ENCODE results near the gene C6orf47. TPM values are rescaled to one million over a fixed set of nuclear protein-coding genes. Genes with fewer than 3 reads are reported as not detected.
A peak's percentile ranks its signal among the peaks of the same experiment; 100 is the strongest.

The C6orf47 gene
- polyA plus RNA-seq, 2 of the 4 experiments (the other 2 are of a cell fraction): 6.0 to 13.6 TPM

- DNase-seq (ENCODE audit: low read depth in 1 of 2, low spot score in 1 of 2) (no peak), FAIRE-seq (no peak), ATAC-seq (no peak)
- no peak overlapping the region for H3K4me2 ChIP-seq
- no peak overlapping the region for H3K27ac ChIP-seq
- CTCF ChIA-PET: interaction anchor here (1.0 to 2.2 kb wide), 2 partner anchors 9 to 86 kb away, joined by 4 to 7 read pairs; partner anchors contain the start of genes ATP6V1G2 and NFKBIL1
- POLR2A ChIA-PET: interaction anchor here (0.8 kb wide), 1 partner anchor 10 kb away, joined by 3 read pairs; no protein-coding TSS in a partner anchor
- H3K9me3 ChIP-seq: no peaks in the 10 kb centered on the region
- TF ChIP-seq ZNF302 (CRISPR knock-in tag; IDR thresholded peaks at IDR 0.05): no peak
- no peak for TF ChIP-seq HDAC2 (IDR thresholded peaks at IDR 0.05)
- no peak for TF ChIP-seq JUNB (IDR thresholded peaks at IDR 0.05)
- no peak for TF ChIP-seq RNF2 (IDR thresholded peaks at IDR 0.05; ENCODE audit: borderline replicate concordance, low read depth)
- peak in 1 of 2 experiments; percentile 23; a peak in 1 of 5 replicates for TF ChIP-seq JUN (IDR thresholded peaks at IDR 0.05)
- TF ChIP-seq MYC (IDR thresholded peaks at IDR 0.05; ENCODE audit: borderline replicate concordance, low read length): no peak
- TF ChIP-seq EHMT2 (IDR thresholded peaks at IDR 0.05; ENCODE audit: low read depth): no peak
- no peak overlapping the region for H3K4me3 ChIP-seq
- WGBS (ENCODE audit: missing lambda C conversion rate): 93% methylated on average over 26 of the region's 26 CpGs
- H3K4me1 ChIP-seq: no peaks in the 10 kb centered on the region
These were observed 28.2 kb downstream of the C6orf47 start for GRCh38 chr6:31632279-31632946.

DNA sequence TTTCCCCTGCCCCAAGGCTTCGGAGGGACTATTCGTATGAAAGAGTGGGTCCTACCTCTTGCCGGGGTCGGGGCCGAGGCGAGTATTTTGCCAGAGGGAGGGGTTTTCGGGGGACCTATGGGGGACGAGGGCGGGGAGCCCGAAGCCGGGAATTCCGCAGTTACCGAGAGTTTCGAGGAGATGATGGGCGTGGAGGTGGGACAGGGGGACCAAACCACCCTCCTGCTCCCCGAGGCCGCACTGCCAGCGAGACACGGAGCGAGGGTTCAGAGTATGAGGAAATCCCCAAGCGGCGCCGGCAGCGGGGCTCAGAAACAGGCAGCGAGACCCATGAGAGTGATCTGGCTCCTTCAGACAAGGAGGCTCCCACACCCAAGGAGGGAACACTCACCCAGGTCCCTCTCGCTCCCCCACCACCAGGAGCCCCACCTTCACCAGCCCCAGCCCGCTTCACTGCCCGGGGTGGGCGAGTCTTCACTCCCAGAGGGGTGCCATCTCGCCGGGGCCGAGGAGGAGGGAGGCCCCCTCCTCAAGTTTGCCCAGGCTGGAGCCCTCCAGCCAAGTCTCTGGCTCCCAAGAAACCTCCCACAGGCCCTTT lies 28.8 kb downstream of the C6orf47 start:
- H3K4me2 ChIP-seq: no peak overlapping the region
- TF ChIP-seq EP300 (IDR thresholded peaks at IDR 0.05): no peak
- TF ChIP-seq POLR2A (IDR thresholded peaks at IDR 0.05; ENCODE audit: low read length): no peak
- H3K4me3 ChIP-seq: no peak overlapping the region
- no peaks in the 10 kb centered on the region for H3K9me3 ChIP-seq
- ChIA-PET CTCF (interaction anchor here (0.7 kb wide), 1 partner anchor 34 kb away, joined by 4 read pairs; no protein-coding TSS in a partner anchor), POLR2A (no interaction called here)
- no peaks in the 10 kb centered on the region for H3K4me1 ChIP-seq
- 94% methylated on average over 20 of the region's 32 CpGs for WGBS (ENCODE audit: missing lambda C conversion rate)
- FAIRE-seq: no peak
- no peak overlapping the region for H3K27ac ChIP-seq
- no peak for DNase-seq (ENCODE audit: low read depth in 1 of 2, low spot score in 1 of 2)
- ATAC-seq: no peak

- no peak for ATAC-seq
- Histone ChIP-seq H3K4me3 (no peak overlapping the region), H3K27ac (no peak overlapping the region), H3K4me2 (no peak overlapping the region), H3K9me3 (no peaks in the 10 kb centered on the region), H3K4me1 (no peaks in the 10 kb centered on the region)
- POLR2A ChIA-PET: no interaction called here
- no peak for FAIRE-seq
- CTCF ChIA-PET: interaction anchor here (0.7 kb wide), 1 partner anchor 34 kb away, joined by 4 read pairs; no protein-coding TSS in a partner anchor
- no peak for DNase-seq (ENCODE audit: low read depth in 1 of 2, low spot score in 1 of 2)
- WGBS (ENCODE audit: missing lambda C conversion rate): 90% methylated on average over 3 of the region's 16 CpGs
- TF ChIP-seq MAFK (IDR thresholded peaks at IDR 0.05; ENCODE audit: partially characterized antibody) (no peak), SREBF2 (IDR thresholded peaks at IDR 0.05) (no peak), RAD21 (conservative IDR thresholded peaks at IDR 0.05 in 1 of 2, IDR thresholded peaks at IDR 0.05 in 1 of 2) (no peak), ZFP36 (IDR thresholded peaks at IDR 0.05; ENCODE audit: borderline replicate concordance, partially characterized antibody) (no peak), NFE2L2 (conservative IDR thresholded peaks at IDR 0.05; ENCODE audit: low read length) (no peak), KDM5A (IDR thresholded peaks at IDR 0.05) (no peak), CBX8 (IDR thresholded peaks at IDR 0.05) (no peak), CEBPB (IDR thresholded peaks at IDR 0.05) (no peak), HOXA7 (CRISPR knock-in tag; IDR thresholded peaks at IDR 0.05) (no peak), NPAS2 (CRISPR knock-in tag; IDR thresholded peaks at IDR 0.05; ENCODE audit: borderline replicate concordance) (no peak), JUNB (IDR thresholded peaks at IDR 0.05) (no peak), ZNF302 (CRISPR knock-in tag; IDR thresholded peaks at IDR 0.05) (no peak), EHF (CRISPR knock-in tag; IDR thresholded peaks at IDR 0.05) (no peak), NR3C1 (IDR thresholded peaks at IDR 0.05) (no peak), KDM1A (IDR thresholded peaks at IDR 0.05; ENCODE audit: low read depth) (no peak), HOXB13 (CRISPR knock-in tag; IDR thresholded peaks at IDR 0.05; ENCODE audit: low read depth) (no peak)
- TF ChIP-seq, protein P1, sequence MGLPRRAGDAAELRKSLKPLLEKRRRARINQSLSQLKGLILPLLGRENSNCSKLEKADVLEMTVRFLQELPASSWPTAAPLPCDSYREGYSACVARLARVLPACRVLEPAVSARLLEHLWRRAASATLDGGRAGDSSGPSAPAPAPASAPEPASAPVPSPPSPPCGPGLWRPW (IDR thresholded peaks at IDR 0.05): no peak
These were observed 29.4 kb downstream of the C6orf47 start for GRCh38 chr6:31631209-31631608.

All from A549 (cell line).